Endothelial cell (in vitro differentiated cells): ENCODE results near the gene ALPG. TPM values are rescaled to one million over a fixed set of nuclear protein-coding genes. Genes with fewer than 3 reads are reported as not detected.

Experiments used
- DNase-seq: peaks from one replicate; pipeline ENCODE4 v3.0.0; 2021; ENCODE audit warnings: low spot score
- H3K27ac Mint-ChIP-seq: one replicate; pipeline ENCODE4 v1.8.0; 2021; ENCODE audit warnings: mixed read lengths, inconsistent platforms; ENCODE audit not compliant: unreplicated experiment
- H3K27me3 Mint-ChIP-seq: one replicate; pipeline ENCODE4 v1.8.0; 2021; ENCODE audit warnings: mild to moderate bottlenecking, moderate library complexity, mixed read lengths, inconsistent platforms; ENCODE audit not compliant: unreplicated experiment
- H3K36me3 Mint-ChIP-seq: one replicate; pipeline ENCODE4 v1.8.0; 2021; ENCODE audit warnings: mild to moderate bottlenecking, low read depth, mixed read lengths, inconsistent platforms; ENCODE audit not compliant: unreplicated experiment
- H3K4me1 Mint-ChIP-seq: one replicate; pipeline ENCODE4 v1.8.0; 2021; ENCODE audit warnings: mild to moderate bottlenecking, mixed read lengths, inconsistent platforms; ENCODE audit not compliant: unreplicated experiment
- H3K4me3 Mint-ChIP-seq: one replicate; pipeline ENCODE4 v1.8.0; 2021; ENCODE audit warnings: mild to moderate bottlenecking, mixed read lengths, inconsistent platforms; ENCODE audit not compliant: unreplicated experiment
- H3K9me3 Mint-ChIP-seq: one replicate; pipeline ENCODE4 v1.8.0; 2021; ENCODE audit warnings: mixed read lengths, inconsistent platforms; ENCODE audit not compliant: unreplicated experiment
- total RNA-seq: library from RNA; stranded (reverse); fragmentation: NEBNext Ultra II Directional; extraction: Animal tissue kit (Norgen Biotek cat#: 25700); gene quantifications from one replicate; pipeline ENCODE4 v1.2.1, GENCODE V29; 2021; ENCODE audit not compliant: unreplicated experiment
- TF ChIP-seq, protein P1 (sequence below): fragments of 200-600 bp; sonication (generic); IDR thresholded peaks from one replicate; pipeline ENCODE4 v1.5.0; 2021; ENCODE audit warnings: antibody characterized with exemption; ENCODE audit not compliant: unreplicated experiment

The ALPG gene
- total RNA-seq, 1 donor from 2014 or later = not detected

DNA sequence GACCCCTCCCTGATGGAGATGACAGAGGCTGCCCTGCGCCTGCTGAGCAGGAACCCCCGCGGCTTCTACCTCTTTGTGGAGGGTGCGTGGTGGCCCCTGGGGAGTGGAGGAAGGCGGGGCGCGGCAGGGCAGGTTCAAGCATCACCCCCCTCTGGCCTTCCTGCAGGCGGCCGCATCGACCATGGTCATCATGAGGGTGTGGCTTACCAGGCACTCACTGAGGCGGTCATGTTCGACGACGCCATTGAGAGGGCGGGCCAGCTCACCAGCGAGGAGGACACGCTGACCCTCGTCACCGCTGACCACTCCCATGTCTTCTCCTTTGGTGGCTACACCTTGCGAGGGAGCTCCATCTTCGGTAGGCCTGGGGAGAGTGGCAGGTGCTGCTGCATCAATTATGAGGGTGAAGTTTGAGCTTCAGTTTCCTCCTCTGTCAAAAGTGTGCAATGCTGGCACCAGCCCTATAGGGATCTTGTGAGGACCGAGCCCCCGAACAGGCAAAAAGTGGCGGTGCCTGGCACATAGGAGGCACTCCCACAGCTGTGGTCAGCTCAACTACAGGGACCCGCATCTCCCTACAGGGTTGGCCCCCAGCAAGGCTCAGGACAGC, 51.5 kb downstream of the ALPG start:
- Mint-ChIP-seq H3K4me3 (no peak overlapping the region), H3K27me3 (peaks cover 2% of the 10 kb centered on the region), H3K27ac (no peak overlapping the region), H3K36me3 (no peaks in the 10 kb centered on the region), H3K4me1 (no peaks in the 10 kb centered on the region), H3K9me3 (no peaks in the 10 kb centered on the region)
- TF ChIP-seq, protein P1, sequence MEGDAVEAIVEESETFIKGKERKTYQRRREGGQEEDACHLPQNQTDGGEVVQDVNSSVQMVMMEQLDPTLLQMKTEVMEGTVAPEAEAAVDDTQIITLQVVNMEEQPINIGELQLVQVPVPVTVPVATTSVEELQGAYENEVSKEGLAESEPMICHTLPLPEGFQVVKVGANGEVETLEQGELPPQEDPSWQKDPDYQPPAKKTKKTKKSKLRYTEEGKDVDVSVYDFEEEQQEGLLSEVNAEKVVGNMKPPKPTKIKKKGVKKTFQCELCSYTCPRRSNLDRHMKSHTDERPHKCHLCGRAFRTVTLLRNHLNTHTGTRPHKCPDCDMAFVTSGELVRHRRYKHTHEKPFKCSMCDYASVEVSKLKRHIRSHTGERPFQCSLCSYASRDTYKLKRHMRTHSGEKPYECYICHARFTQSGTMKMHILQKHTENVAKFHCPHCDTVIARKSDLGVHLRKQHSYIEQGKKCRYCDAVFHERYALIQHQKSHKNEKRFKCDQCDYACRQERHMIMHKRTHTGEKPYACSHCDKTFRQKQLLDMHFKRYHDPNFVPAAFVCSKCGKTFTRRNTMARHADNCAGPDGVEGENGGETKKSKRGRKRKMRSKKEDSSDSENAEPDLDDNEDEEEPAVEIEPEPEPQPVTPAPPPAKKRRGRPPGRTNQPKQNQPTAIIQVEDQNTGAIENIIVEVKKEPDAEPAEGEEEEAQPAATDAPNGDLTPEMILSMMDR = no peak
- no peak for DNase-seq

GRCh38 chr2:232458661-232459418, 52.2 kb downstream of the ALPG start:
- H3K4me1 Mint-ChIP-seq = no peaks in the 10 kb centered on the region
- TF ChIP-seq, protein P1 = no peak
- H3K4me3 Mint-ChIP-seq = no peak overlapping the region
- H3K9me3 Mint-ChIP-seq = no peaks in the 10 kb centered on the region
- no peak overlapping the region for H3K27ac Mint-ChIP-seq
- no peak for DNase-seq
- H3K36me3 Mint-ChIP-seq = no peaks in the 10 kb centered on the region
- H3K27me3 Mint-ChIP-seq = peaks cover 2% of the 10 kb centered on the region

DNA sequence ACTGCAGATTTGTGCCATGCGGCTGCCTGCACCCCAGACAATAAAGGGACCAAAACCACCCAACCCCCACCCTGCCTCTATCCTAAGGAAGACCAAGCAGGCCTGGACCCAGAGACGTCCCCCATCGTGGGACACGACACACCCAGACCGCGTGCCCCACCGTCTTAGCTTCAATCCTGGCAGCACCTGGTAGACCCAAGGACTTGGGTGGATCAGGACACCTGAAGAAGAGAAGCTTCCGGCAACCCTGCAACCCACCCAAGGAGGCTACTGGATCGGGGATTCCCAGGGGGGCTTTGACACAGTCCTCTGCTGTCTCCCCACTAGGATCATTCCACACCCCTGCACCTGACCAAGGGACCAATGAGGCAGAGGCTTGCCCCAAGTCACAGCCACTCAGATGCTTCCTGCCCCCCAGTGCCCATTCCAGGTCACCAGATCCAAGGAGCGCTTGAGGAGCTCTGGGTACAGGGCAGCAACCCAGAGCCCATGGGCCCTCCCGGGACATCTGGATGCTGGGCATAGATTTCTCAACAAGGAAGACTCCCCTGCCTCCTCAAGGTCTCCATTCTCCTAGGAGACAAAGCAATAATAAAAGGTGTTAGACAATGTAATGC, 52.9 kb downstream of the ALPG start:
- Mint-ChIP-seq H3K4me1 (no peaks in the 10 kb centered on the region), H3K27ac (no peak overlapping the region), H3K9me3 (no peaks in the 10 kb centered on the region), H3K4me3 (no peak overlapping the region), H3K27me3 (peaks cover 2% of the 10 kb centered on the region), H3K36me3 (no peaks in the 10 kb centered on the region)
- TF ChIP-seq, protein P1 = no peak
- no peak for DNase-seq

DNA sequence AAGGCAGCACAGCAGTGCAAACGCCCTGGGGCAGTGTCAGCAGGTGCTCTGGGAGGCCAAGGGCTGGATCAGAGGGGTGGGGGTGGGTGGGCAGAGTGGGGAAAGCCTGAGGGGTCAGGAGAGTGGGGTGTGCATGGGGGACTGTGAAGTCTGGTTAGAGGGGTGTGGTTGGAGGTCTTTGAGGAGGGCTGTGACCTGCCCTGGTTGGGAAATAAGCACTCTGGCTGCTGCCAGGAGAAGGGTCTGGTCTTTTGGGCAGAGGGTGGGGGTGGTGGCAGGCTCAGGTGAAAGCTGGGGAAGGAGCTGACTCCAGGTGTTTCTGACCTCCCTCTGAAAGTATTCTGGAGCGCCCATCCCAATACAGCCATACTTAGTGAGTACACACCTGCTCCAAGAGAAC, 53.5 kb downstream of the ALPG start:
- H3K27ac Mint-ChIP-seq = no peak overlapping the region
- H3K27me3 Mint-ChIP-seq = peaks cover 2% of the 10 kb centered on the region
- no peak for DNase-seq

More for the DNA sequence above, 53.5 kb downstream of the ALPG start:
- no peaks in the 10 kb centered on the region for H3K4me1 Mint-ChIP-seq
- H3K36me3 Mint-ChIP-seq = no peaks in the 10 kb centered on the region
- no peaks in the 10 kb centered on the region for H3K9me3 Mint-ChIP-seq
- no peak overlapping the region for H3K4me3 Mint-ChIP-seq
- TF ChIP-seq, protein P1 = no peak

Other genes with a start within 250 kb of the ALPG start
- not detected for gene ALPP, start 28.1 kb upstream of the ALPG start, total RNA-seq
- not detected for gene ALPI, start 49.3 kb downstream of the ALPG start, total RNA-seq
- gene ECEL1, start 81.0 kb downstream of the ALPG start, total RNA-seq = not detected
- not detected for gene PRSS56, start 113.5 kb downstream of the ALPG start, total RNA-seq
- gene CHRND, start 119.3 kb downstream of the ALPG start, total RNA-seq = not detected
- gene CHRNG, start 132.8 kb downstream of the ALPG start, total RNA-seq = not detected
- gene TIGD1, start 143.7 kb downstream of the ALPG start, total RNA-seq = 3.7 TPM
- gene EIF4E2, start 143.8 kb downstream of the ALPG start, total RNA-seq = 94.8 TPM
- 1.6 TPM for gene EFHD1, start 226.8 kb downstream of the ALPG start, total RNA-seq